Subcutaneous adipose tissue (tissue), 4 donors: ENCODE results near the gene C1orf198. TPM values are rescaled to one million over a fixed set of nuclear protein-coding genes. Genes with fewer than 3 reads are reported as not detected.

Experiments
- total RNA-seq, 4 donors: library from RNA; depleted of rRNA; stranded (reverse); fragments of >200 nt; gene quantifications; one replicate each; pipeline ENCODE4 v1.1.0, GENCODE V29; 2016
- TF ChIP-seq, protein P1 (sequence below): fragments of 450-650 bp; IDR thresholded peaks from one replicate; pipeline ENCODE4 v1.5.1; 2016; ENCODE audit warnings: low read depth, mild to moderate bottlenecking, control low read depth, antibody characterized with exemption, moderate library complexity

C1orf198 gene, protein sequence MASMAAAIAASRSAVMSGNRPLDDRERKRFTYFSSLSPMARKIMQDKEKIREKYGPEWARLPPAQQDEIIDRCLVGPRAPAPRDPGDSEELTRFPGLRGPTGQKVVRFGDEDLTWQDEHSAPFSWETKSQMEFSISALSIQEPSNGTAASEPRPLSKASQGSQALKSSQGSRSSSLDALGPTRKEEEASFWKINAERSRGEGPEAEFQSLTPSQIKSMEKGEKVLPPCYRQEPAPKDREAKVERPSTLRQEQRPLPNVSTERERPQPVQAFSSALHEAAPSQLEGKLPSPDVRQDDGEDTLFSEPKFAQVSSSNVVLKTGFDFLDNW
- 100 to 1,000 TPM in 1 of 4 donors, 10 to 100 TPM in 3; 37.4 to 103 (median 48.1) TPM for total RNA-seq

DNA sequence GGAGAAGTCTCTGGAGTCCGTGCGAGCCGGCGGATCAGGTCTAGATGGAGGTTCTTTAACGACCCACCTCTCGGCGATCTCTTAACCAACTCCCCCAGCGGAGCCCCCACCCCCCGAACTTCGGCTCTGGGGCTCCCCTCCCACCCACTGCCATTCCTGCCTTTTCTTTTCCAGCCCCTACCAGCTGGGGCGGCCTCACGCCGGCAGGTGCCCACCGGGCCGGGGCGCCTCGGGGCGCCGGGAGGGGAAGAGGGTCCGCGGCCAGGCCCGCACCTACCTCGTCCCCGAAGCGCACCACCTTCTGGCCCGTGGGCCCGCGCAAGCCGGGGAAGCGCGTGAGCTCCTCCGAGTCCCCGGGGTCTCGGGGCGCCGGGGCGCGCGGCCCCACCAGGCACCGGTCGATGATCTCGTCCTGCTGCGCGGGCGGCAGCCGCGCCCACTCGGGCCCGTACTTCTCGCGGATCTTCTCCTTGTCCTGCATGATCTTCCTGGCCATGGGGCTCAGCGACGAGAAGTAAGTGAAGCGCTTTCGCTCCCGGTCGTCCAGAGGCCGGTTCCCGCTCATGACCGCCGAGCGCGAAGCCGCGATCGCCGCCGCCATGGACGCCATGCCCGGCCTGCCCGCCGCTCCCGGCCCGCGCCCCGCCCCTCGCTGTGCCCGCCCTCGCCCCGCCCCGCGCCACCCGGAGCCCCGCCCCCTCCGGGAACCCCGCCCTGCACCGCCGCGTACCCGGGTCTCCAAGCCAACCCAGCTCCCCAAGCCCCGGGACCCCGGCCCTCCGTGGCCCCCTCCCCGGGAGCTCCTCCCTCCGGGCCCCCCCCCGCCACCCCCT lies at the start of gene C1orf198:
Gene C1orf198 (minus strand): TSS at position 619 of the 833 bp plus-strand sequence. CDS start 9 bp downstream, at position 610.
- TF ChIP-seq, protein P1, sequence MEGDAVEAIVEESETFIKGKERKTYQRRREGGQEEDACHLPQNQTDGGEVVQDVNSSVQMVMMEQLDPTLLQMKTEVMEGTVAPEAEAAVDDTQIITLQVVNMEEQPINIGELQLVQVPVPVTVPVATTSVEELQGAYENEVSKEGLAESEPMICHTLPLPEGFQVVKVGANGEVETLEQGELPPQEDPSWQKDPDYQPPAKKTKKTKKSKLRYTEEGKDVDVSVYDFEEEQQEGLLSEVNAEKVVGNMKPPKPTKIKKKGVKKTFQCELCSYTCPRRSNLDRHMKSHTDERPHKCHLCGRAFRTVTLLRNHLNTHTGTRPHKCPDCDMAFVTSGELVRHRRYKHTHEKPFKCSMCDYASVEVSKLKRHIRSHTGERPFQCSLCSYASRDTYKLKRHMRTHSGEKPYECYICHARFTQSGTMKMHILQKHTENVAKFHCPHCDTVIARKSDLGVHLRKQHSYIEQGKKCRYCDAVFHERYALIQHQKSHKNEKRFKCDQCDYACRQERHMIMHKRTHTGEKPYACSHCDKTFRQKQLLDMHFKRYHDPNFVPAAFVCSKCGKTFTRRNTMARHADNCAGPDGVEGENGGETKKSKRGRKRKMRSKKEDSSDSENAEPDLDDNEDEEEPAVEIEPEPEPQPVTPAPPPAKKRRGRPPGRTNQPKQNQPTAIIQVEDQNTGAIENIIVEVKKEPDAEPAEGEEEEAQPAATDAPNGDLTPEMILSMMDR: no peak

DNA sequence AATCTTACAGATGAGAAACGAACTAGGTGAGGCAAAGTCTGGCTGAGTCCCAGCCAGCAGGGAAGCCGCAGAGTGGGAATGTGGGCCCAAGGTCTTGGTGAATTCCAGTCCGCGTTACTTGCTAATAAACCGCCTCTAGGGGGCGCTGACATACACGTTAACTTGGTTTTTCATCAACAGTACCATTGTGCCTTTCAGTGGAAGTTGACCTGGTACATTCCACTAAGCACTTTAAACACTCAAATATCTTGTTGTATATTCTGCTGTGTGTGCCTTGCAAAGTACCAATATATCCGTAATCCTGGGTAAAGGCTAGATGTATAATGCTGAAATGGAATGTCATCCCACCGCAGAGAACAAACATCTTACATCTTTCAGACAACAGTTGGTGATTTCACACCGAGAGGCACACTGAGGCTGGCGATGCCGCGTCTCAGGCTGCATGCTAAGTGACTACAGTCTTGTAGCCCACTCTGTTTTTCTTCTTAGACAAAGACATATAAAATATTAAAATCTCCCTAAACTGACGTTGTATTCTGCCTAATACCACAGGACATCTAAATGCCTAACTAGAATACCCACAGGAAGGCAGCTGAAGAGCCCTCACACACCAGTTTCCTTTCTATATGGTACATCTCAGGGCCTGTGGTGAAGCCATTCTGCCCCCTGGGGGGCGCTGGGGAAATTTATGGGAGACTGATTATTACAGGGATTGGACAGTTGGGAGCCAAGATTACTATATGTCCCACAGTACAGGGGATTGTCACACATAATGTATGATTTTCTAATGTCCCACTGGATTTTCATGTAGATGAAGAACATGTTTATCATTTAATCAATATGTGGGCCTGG lies 49.2 kb upstream of the C1orf198 start:
- TF ChIP-seq, protein P1: no peak

DNA sequence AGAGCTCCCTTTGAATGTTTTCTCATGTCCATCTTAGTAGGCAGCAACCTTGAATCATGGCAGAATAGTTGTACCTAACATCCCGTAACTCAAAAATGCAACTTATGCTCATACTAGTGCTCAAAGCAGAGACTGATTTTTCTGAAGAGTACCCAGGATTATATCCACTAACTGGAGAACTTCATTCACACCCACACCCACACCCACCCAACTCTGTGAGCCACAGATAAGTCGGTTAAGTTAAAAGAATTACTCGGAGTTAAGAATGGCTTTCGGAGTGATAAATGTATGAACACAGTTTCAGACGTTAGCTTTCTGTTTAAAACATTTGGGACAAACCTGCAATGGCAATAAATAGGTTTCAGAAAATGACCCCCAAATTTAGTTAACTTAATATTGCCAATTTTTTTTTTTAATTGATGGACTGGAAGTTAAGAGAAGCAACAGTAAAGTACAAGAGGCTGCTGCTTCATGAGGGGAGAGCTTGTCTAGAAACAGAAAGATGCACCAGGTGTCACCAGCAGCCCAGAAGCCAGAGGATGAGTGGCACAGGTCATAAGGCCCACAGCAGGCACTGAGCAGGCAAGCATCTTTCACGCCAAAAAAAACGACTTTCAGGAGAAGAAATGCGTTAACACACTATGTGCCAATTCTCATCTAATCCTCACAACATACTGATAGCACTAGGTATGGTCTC lies 48.4 kb upstream of the C1orf198 start:
- TF ChIP-seq, protein P1: no peak

DNA sequence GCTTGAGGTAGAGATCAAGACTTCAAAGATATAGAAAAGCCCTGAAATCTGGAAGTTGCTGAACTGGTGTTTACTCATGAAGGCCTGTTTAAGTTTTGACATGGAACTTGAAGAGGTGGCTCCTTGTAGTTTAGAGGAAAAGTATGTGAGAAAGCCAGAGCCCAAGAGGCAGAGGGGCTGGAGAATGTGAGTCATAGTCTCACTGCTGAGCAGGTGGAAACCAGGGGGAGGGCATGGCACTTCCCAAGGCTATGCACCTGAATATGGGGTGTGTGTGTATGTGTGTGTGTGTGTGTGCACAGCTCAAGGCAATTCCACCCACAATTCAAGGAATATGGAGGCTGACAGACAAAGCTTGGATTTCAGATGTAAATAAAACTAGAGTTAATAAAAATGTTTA lies 46.8 kb upstream of the C1orf198 start:
- TF ChIP-seq, protein P1: no peak

DNA sequence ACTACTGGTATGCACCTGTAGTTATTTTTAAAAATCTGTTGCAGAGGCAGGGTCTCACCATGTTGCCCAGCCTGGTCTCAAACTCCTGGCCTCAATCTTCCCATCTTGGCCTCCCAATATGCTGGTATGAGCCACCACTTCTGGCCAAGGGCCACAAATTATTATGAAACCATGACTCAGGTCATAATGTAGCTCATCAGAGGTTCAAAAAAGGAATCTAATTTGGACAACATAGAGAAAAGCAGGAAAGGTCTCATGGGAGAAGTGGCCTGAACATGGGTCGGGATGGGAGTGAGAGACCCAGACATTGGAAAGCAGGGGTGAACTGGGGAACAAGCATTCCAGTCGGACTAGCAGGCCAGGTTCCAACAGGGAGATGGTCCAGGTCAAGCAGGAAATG lies 45.2 kb upstream of the C1orf198 start:
- TF ChIP-seq, protein P1: no peak

DNA sequence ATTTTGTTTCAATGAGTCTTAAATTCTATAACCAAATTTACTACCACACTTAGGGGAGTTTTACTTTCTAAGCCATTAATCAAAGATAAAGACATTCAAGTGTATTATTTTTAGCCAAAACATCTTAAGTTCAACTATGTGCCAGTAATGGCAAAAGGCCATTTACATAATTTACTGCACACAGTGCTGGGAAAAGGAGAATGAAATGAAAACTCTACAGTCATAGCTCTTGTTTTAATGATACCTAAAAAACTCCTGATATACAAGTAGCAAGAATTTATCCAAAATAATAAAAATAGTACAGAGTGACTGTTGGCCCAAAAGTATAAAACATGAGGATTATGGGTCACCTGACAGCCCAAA lies 42.4 kb upstream of the C1orf198 start:
- TF ChIP-seq, protein P1: no peak
